K562 (cell line): Measurements from ENCODE around the gene WDR91. TPM values are rescaled to one million over a fixed set of nuclear protein-coding genes. Genes with fewer than 3 reads are reported as not detected.

ENCODE experiments used
- ATF7 ChIP-seq: fragments of 450-650 bp; IDR thresholded peaks from 2 replicates; pipeline ENCODE4 v1.7.1; 2014; ENCODE audit warnings: mild to moderate bottlenecking, moderate library complexity
- BRD4 ChIP-seq: fragments of 200-600 bp; sonication (generic); IDR thresholded peaks from 2 replicates; pipeline ENCODE4 v1.6.1; 2017; ENCODE audit warnings: inconsistent platforms
- DMBX1 ChIP-seq: fragments of 250-450 bp; sonication (Bioruptor Pico); IDR thresholded peaks from 2 replicates; pipeline ENCODE4 v1.8.0; 2022; ENCODE audit warnings: inconsistent platforms, mild to moderate bottlenecking, moderate library complexity, borderline replicate concordance
- FUS ChIP-seq: fragments of 200-400 bp; formaldehyde crosslinking; optimal IDR thresholded peaks from 2 replicates; pipeline ENCODE3; 2017; ENCODE audit warnings: low read depth, low read length
- HDAC3 ChIP-seq: fragments of 450-650 bp; IDR thresholded peaks from 2 replicates; pipeline ENCODE4 v1.6.1; 2018; ENCODE audit warnings: borderline replicate concordance, mild to moderate bottlenecking, moderate library complexity; ENCODE audit not compliant: partially characterized antibody
- JUN ChIP-seq, 2 experiments: sonication (generic) in 1 of 2; formaldehyde crosslinking in 1 of 2; IDR thresholded peaks; 2 replicates each; pipeline versions ENCODE4 v1.6.1 to v1.8.0; 2012 to 2022; ENCODE audit warnings: borderline replicate concordance in 2 of 2, mild to moderate bottlenecking in 2 of 2, improper control_type of control experiment in 1 of 2, low read depth in 1 of 2, low read length in 1 of 2, missing genetic modification reagents in 1 of 2
- JUND ChIP-seq, 2 experiments: IDR thresholded peaks; 2 replicates in 1 of 2; 3 replicates in 1 of 2; pipeline ENCODE4 v1.6.1; 2011; ENCODE audit warnings: borderline replicate concordance in 2 of 2, low read depth in 2 of 2, low read length in 2 of 2, improper control_type of control experiment in 1 of 2, missing biosample characterization in 1 of 2, missing genetic modification characterization in 1 of 2, missing genetic modification reagents in 1 of 2
- MAFF ChIP-seq: IDR thresholded peaks from 2 replicates; pipeline ENCODE4 v1.6.1; 2012; ENCODE audit warnings: low read length, improper control_type of control experiment
- POLR2H ChIP-seq: IDR thresholded peaks from 2 replicates; pipeline ENCODE4 v1.6.1; 2016; ENCODE audit warnings: missing genetic modification characterization, low read depth, mild to moderate bottlenecking, control low read depth, missing compliant biosample characterization, moderate library complexity
- RAD51 ChIP-seq: fragments of 450-650 bp; IDR thresholded peaks from 2 replicates; pipeline ENCODE4 v1.7.1; 2016; ENCODE audit warnings: low read depth, mild to moderate bottlenecking, borderline replicate concordance
- ZC3H11A ChIP-seq: IDR thresholded peaks from 2 replicates; pipeline ENCODE4 v1.6.1; 2012; ENCODE audit warnings: low read depth, low read length, improper control_type of control experiment
- ZFP36 ChIP-seq: fragments of 150-350 bp; IDR thresholded peaks from 2 replicates; pipeline ENCODE4 v1.6.1; 2018; ENCODE audit warnings: low read length, low read depth; ENCODE audit not compliant: partially characterized antibody
- ZNF431 ChIP-seq: sonication (generic); formaldehyde crosslinking; IDR thresholded peaks from 2 replicates; pipeline ENCODE4 v1.8.0; 2022; ENCODE audit warnings: mild to moderate bottlenecking, missing genetic modification reagents
- ZNF76 ChIP-seq: fragments of 250-450 bp; sonication (Bioruptor Pico); IDR thresholded peaks from 2 replicates; pipeline ENCODE4 v1.4.0; 2020; ENCODE audit warnings: mild to moderate bottlenecking, moderate library complexity, borderline replicate concordance
- polyA plus RNA-seq, 8 experiments: library from polyadenylated mRNA; depleted of rRNA in 4 of 8; stranded (reverse) in 5 of 8; unstranded in 3 of 8; fragments of >200 nt; fragmentation: Nextera tagmentation in 2 of 8; fragmentation: Illumina TruSeq in 1 of 8; extraction: Ambion mirVana in 2 of 8; extraction: Trizol in 1 of 8; gene quantifications; 2 replicates each; pipeline versions ENCODE4 v1.2.1 to v1.2.3, GENCODE V29; 2011 to 2014; ENCODE audit warnings: inconsistent platforms in 1 of 8, missing spikeins in 1 of 8
- total RNA-seq, 7 experiments: library from RNA; depleted of rRNA in 6 of 7; stranded (reverse); fragments of >200 nt in 6 of 7; fragmentation: Illumina TruSeq in 2 of 7; extraction: Trizol in 2 of 7; gene quantifications; 2 replicates each; pipeline versions ENCODE4 v1.2.1 to v1.2.3, GENCODE V29; 2011 to 2021; ENCODE audit warnings: low replicate concordance in 1 of 7
- TF ChIP-seq, protein P1 (sequence below): sonication (generic); formaldehyde crosslinking; IDR thresholded peaks from 2 replicates; pipeline ENCODE4 v1.8.0; 2022; ENCODE audit warnings: mild to moderate bottlenecking, missing genetic modification reagents
- TF ChIP-seq, protein P2 (sequence below): fragments of 250-450 bp; sonication (Bioruptor Pico); IDR thresholded peaks from 2 replicates; pipeline ENCODE4 v1.5.0; 2021
- TF ChIP-seq, protein P3 (sequence below): fragments of 250-450 bp; sonication (Bioruptor Pico); IDR thresholded peaks from 2 replicates; pipeline ENCODE4 v1.4.0; 2020; ENCODE audit warnings: borderline replicate concordance
- TF ChIP-seq, protein P4 (sequence below): fragments of 450-650 bp; formaldehyde crosslinking; IDR thresholded peaks from 2 replicates; pipeline ENCODE4 v1.4.0; 2022; ENCODE audit warnings: missing genetic modification characterization
- TF ChIP-seq, protein P5 (sequence below): fragments of 250-450 bp; sonication (Bioruptor Pico); IDR thresholded peaks from 2 replicates; pipeline ENCODE4 v1.8.0; 2021; ENCODE audit warnings: mild to moderate bottlenecking, moderate library complexity

WDR91 gene
- total and polyA plus RNA-seq, 9 of the 15 experiments (the other 6 are each of a cell fraction or from before 2014, with no cell fraction given), result 1.9 to 18.2 (median 9.8) TPM

DNA sequence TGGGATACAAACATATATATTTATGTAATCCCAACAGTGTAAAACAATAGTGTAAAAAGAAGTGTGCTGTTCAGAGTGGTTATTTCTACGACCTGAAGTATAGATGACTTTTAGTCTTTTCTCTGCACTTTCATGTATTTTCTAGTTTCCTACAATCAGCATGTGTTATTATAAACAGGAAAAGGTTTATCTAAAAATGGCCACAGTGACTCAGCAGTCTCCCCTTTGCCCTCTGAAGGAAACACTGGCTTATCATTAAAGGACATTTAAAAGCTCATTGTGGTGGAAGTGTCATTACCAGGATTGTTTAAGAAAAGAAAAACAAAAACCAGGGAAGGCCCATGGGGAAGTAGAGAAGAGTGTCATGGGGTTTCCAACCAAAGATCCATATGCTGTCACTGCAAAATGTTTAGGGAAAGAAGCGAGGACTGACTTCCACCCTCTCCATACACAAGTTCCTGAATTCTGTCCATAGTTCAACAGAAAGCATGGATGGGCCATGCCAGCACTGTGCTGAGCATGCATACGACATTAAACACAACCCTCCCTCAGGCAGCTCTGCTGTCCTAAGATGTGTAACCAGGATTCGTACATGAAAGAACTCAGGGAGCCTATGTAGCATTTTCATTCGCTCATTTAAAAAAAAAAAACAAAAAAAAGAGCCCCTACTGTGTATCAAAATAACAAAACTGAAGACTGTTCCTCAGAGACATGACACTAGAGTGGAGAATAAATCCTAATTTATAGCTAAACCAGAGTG, 51.0 kb downstream of the WDR91 start (continued):
- TF ChIP-seq ZC3H11A (no peak), HDAC3 (peak; percentile 86), ZNF431 (CRISPR knock-in tag) (0 out of 2 replicates have a peak, but pooled peaks have one; percentile 4), JUND (IDR thresholded peaks at IDR 0.05; ENCODE audit: borderline replicate concordance, low read depth, low read length) (peak; percentile 95), JUND (tag; IDR thresholded peaks at IDR 0.05; ENCODE audit: borderline replicate concordance, low read depth, low read length) (peak; percentile 89; the same call in 1 of the 3 replicates), POLR2H (tag) (peak; percentile 77), JUN (IDR thresholded peaks at IDR 0.05; ENCODE audit: borderline replicate concordance, low read depth, low read length) (0 out of 2 replicates have a peak, but pooled peaks have one; percentile 67), JUN (CRISPR knock-in tag; IDR thresholded peaks at IDR 0.05; ENCODE audit: borderline replicate concordance) (no peak), ZFP36 (no peak), ATF7 (peak; percentile 64), DMBX1 (CRISPR knock-in tag) (no peak; the same call in none of the 2 replicates), BRD4 (0 out of 2 replicates have a peak, but pooled peaks have one; percentile 62), RAD51 (peak; percentile 37; the same call in 1 of the 2 replicates), ZNF76 (peak; percentile 45; the same call in 1 of the 2 replicates), FUS (no peak), MAFF (peak; percentile 98)
- TF ChIP-seq, protein P1, sequence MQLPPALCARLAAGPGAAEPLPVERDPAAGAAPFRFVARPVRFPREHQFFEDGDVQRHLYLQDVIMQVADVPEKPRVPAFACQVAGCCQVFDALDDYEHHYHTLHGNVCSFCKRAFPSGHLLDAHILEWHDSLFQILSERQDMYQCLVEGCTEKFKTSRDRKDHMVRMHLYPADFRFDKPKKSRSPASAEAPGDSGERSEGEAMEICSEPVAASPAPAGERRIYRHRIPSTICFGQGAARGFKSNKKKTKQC (CRISPR knock-in tag), result no peak
- TF ChIP-seq, protein P2, sequence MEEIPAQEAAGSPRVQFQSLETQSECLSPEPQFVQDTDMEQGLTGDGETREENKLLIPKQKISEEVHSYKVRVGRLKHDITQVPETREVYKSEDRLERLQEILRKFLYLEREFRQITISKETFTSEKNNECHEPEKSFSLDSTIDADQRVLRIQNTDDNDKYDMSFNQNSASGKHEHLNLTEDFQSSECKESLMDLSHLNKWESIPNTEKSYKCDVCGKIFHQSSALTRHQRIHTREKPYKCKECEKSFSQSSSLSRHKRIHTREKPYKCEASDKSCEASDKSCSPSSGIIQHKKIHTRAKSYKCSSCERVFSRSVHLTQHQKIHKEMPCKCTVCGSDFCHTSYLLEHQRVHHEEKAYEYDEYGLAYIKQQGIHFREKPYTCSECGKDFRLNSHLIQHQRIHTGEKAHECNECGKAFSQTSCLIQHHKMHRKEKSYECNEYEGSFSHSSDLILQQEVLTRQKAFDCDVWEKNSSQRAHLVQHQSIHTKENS, result no peak
- TF ChIP-seq, protein P3, sequence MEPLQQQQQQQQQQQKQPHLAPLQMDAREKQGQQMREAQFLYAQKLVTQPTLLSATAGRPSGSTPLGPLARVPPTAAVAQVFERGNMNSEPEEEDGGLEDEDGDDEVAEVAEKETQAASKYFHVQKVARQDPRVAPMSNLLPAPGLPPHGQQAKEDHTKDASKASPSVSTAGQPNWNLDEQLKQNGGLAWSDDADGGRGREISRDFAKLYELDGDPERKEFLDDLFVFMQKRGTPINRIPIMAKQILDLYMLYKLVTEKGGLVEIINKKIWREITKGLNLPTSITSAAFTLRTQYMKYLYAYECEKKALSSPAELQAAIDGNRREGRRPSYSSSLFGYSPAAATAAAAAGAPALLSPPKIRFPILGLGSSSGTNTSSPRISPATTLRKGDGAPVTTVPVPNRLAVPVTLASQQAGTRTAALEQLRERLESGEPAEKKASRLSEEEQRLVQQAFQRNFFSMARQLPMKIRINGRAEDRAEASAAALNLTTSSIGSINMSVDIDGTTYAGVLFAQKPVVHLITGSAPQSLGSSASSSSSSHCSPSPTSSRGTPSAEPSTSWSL (CRISPR knock-in tag), result peak; percentile 71; the same call in 1 of the 2 replicates
- TF ChIP-seq, protein P4, sequence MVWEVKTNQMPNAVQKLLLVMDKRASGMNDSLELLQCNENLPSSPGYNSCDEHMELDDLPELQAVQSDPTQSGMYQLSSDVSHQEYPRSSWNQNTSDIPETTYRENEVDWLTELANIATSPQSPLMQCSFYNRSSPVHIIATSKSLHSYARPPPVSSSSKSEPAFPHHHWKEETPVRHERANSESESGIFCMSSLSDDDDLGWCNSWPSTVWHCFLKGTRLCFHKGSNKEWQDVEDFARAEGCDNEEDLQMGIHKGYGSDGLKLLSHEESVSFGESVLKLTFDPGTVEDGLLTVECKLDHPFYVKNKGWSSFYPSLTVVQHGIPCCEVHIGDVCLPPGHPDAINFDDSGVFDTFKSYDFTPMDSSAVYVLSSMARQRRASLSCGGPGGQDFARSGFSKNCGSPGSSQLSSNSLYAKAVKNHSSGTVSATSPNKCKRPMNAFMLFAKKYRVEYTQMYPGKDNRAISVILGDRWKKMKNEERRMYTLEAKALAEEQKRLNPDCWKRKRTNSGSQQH (CRISPR knock-in tag), result peak; percentile 38; the same call in 1 of the 2 replicates
- TF ChIP-seq, protein P5, sequence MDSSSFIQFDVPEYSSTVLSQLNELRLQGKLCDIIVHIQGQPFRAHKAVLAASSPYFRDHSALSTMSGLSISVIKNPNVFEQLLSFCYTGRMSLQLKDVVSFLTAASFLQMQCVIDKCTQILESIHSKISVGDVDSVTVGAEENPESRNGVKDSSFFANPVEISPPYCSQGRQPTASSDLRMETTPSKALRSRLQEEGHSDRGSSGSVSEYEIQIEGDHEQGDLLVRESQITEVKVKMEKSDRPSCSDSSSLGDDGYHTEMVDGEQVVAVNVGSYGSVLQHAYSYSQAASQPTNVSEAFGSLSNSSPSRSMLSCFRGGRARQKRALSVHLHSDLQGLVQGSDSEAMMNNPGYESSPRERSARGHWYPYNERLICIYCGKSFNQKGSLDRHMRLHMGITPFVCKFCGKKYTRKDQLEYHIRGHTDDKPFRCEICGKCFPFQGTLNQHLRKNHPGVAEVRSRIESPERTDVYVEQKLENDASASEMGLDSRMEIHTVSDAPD (CRISPR knock-in tag), result no peak
